Loucy (cell line): ENCODE results near the gene ZNF180.
A peak's percentile ranks its signal among the peaks of the same experiment; 100 is the strongest.

Source experiments
- H2AFZ ChIP-seq: fragments of 200-600 bp; sonication (generic); 2 replicates; pipeline ENCODE4 v1.6.0; 2016; ENCODE audit warnings: antibody characterized with exemption, mild to moderate bottlenecking, low read length, moderate library complexity
- H3F3A ChIP-seq: fragments of 200-600 bp; 2 replicates; pipeline ENCODE4 v1.6.0; 2016; ENCODE audit warnings: antibody characterized with exemption, low read depth, mild to moderate bottlenecking
- H3K27me3 ChIP-seq: fragments of 200-600 bp; sonication (generic); 2 replicates; pipeline ENCODE4 v1.6.1; 2014; ENCODE audit warnings: low read length, mild to moderate bottlenecking; ENCODE audit not compliant: insufficient read depth, poor library complexity, severe bottlenecking
- H3K36me3 ChIP-seq: fragments of 200-600 bp; sonication (generic); 2 replicates; pipeline ENCODE4 v1.6.1; 2016; ENCODE audit warnings: low read length; ENCODE audit not compliant: insufficient read depth
- H3K4me1 ChIP-seq: fragments of 200-600 bp; sonication (generic); 2 replicates; pipeline ENCODE4 v1.5.1; 2014; ENCODE audit warnings: low read length, mild to moderate bottlenecking; ENCODE audit not compliant: insufficient read depth, poor library complexity, severe bottlenecking
- H3K4me2 ChIP-seq: fragments of 200-600 bp; sonication (generic); 2 replicates; pipeline ENCODE4 v1.6.0; 2014; ENCODE audit warnings: antibody characterized with exemption, low read length, low read depth, mild to moderate bottlenecking; ENCODE audit not compliant: poor library complexity, severe bottlenecking
- H3K4me3 ChIP-seq: fragments of 200-600 bp; sonication (generic); 2 replicates; pipeline ENCODE4 v1.5.1; 2014; ENCODE audit warnings: low read length, mild to moderate bottlenecking, mixed read lengths; ENCODE audit not compliant: poor library complexity, severe bottlenecking
- H3K79me2 ChIP-seq: fragments of 200-600 bp; sonication (generic); 2 replicates; pipeline ENCODE4 v1.6.1; 2014; ENCODE audit warnings: low read length; ENCODE audit not compliant: insufficient read depth
- H3K9ac ChIP-seq: fragments of 200-600 bp; sonication (generic); 2 replicates; pipeline ENCODE4 v1.6.0; 2014; ENCODE audit warnings: mild to moderate bottlenecking, low read depth, low read length, moderate library complexity; ENCODE audit not compliant: poor library complexity, severe bottlenecking
- H3K9me2 ChIP-seq: fragments of 200-600 bp; sonication (generic); replicated peaks from 2 replicates; pipeline ENCODE4 v1.6.1; 2016; ENCODE audit warnings: low read depth, low read length, mixed read lengths
- H3K9me3 ChIP-seq: fragments of 200-600 bp; sonication (generic); 2 replicates; pipeline ENCODE4 v1.6.1; 2014; ENCODE audit warnings: mild to moderate bottlenecking, antibody characterized with exemption, low read length, low read depth; ENCODE audit not compliant: insufficient read depth
- H4K20me1 ChIP-seq: fragments of 200-600 bp; sonication (generic); 2 replicates; pipeline ENCODE4 v1.6.0; 2014; ENCODE audit warnings: antibody characterized with exemption, low read length, mild to moderate bottlenecking; ENCODE audit not compliant: insufficient read depth, poor library complexity, severe bottlenecking
- CTCF ChIP-seq: fragments of 200-600 bp; sonication (generic); conservative IDR thresholded peaks from 2 replicates; pipeline ENCODE4 v1.5.1; 2014; ENCODE audit warnings: mild to moderate bottlenecking, antibody characterized with exemption, low read length
- EZH2phosphoT487 ChIP-seq: fragments of 200-600 bp; IDR thresholded peaks from 2 replicates; pipeline ENCODE4 v1.6.1; 2018; ENCODE audit warnings: antibody characterized with exemption, mild to moderate bottlenecking, moderate library complexity, borderline replicate concordance

The ZNF180 gene

GRCh38 chr19:44515907-44516306, 15.6 kb upstream of the ZNF180 start:
- Histone ChIP-seq H4K20me1 (no peaks in the 10 kb centered on the region), H3K36me3 (no peaks in the 10 kb centered on the region), H2AFZ (no peak overlapping the region), H3K4me1 (no peaks in the 10 kb centered on the region), H3K4me2 (no peak overlapping the region), H3K9me2 (no peaks in the 10 kb centered on the region), H3K27me3 (no peaks in the 10 kb centered on the region), H3K79me2 (no peaks in the 10 kb centered on the region), H3K4me3 (no peak overlapping the region), H3K9me3 (peaks cover 15% of the 10 kb centered on the region; the same call in 1 of the 2 replicates), H3K9ac (no peak overlapping the region), H3F3A (no peaks in the 10 kb centered on the region)
- TF ChIP-seq CTCF (no peak), EZH2phosphoT487 (no peak)

DNA sequence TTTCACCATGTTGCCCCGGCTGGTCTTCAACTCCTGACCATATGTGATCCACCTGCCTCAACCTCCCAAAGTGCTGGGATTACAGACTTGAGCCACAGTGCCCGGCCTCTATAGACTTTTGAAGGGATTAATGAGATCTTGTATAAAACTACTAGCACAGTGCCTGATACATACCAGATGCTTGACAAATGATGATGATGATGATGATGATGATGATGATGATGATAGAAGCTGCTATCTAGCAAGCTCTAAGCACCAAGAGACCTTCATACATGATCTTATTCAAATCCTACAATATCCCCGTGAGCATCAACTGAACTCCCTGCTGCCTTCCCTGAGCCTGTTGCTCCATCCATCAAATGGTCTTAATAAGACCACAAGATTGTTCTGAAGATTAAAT, 14.7 kb upstream of the ZNF180 start:
- H3K36me3 ChIP-seq, result no peaks in the 10 kb centered on the region
- H3K4me3 ChIP-seq, result no peak overlapping the region
- H4K20me1 ChIP-seq, result no peaks in the 10 kb centered on the region
- no peaks in the 10 kb centered on the region for H3K27me3 ChIP-seq
- H3K9me3 ChIP-seq, result peaks cover 15% of the 10 kb centered on the region; the same call in 1 of the 2 replicates
- H3F3A ChIP-seq, result no peaks in the 10 kb centered on the region
- TF ChIP-seq CTCF (no peak), EZH2phosphoT487 (no peak)
- H3K4me2 ChIP-seq, result no peak overlapping the region
- H3K9ac ChIP-seq, result no peak overlapping the region
- no peaks in the 10 kb centered on the region for H3K9me2 ChIP-seq
- no peaks in the 10 kb centered on the region for H3K4me1 ChIP-seq
- H2AFZ ChIP-seq, result no peak overlapping the region
- no peaks in the 10 kb centered on the region for H3K79me2 ChIP-seq

GRCh38 chr19:44512326-44513298, 12.3 kb upstream of the ZNF180 start:
- Histone ChIP-seq H3K79me2 (no peaks in the 10 kb centered on the region), H3K9me3 (peaks cover 18% of the 10 kb centered on the region; the same call in 1 of the 2 replicates), H3K9ac (no peak overlapping the region), H3K36me3 (no peaks in the 10 kb centered on the region), H3F3A (no peaks in the 10 kb centered on the region), H3K27me3 (no peaks in the 10 kb centered on the region), H2AFZ (no peak overlapping the region), H3K4me1 (no peaks in the 10 kb centered on the region), H3K4me3 (no peak overlapping the region), H4K20me1 (no peaks in the 10 kb centered on the region), H3K9me2 (no peaks in the 10 kb centered on the region), H3K4me2 (no peak overlapping the region)
- no peak for TF ChIP-seq EZH2phosphoT487
- TF ChIP-seq CTCF, result peak; percentile 60
